HCT116 (cell line): ENCODE measurements around the gene TAF6L. TPM values are rescaled to one million over a fixed set of nuclear protein-coding genes. Genes with fewer than 3 reads are reported as not detected.
"Not testable (repeated sequence)": the region's sequence is repeated elsewhere in the genome, so short reads cannot be mapped to it uniquely, and the experiment has no call there.

Experiments used
- ATAC-seq: fragments of 200-7000 bp; cut with Tn5 transposase; 2 replicates; pipeline ENCODE4 v1.9.1; 2020; ENCODE audit warnings: mild to moderate bottlenecking, moderate library complexity
- BruUV-seq: library from RNA; stranded (reverse); fragments of 400-500 nt; replicated peaks from 2 replicates; lab custom pipeline; 2021; lab: Mats Ljungman, UMichigan
- CTCF ChIA-PET: fragments of 300-600 bp; sonication (Branson Sonifier 250); formaldehyde crosslinking; loops from one replicate; lab custom pipeline; 2021; ENCODE audit warnings: antibody characterized with exemption; lab: Charles Lee
- POLR2A ChIA-PET: fragments of 300-600, 350-600 bp; sonication (Branson Sonifier 250); formaldehyde crosslinking; loops from one replicate; lab custom pipeline; 2021; ENCODE audit warnings: antibody characterized with exemption; lab: Charles Lee
- RAD21 ChIA-PET, 2 experiments: fragments of 300-600 bp; sonication (Branson Sonifier 250); formaldehyde crosslinking; loops; one replicate each; lab custom pipeline; 2023; ENCODE audit warnings: low total read pairs in 2 of 2; ENCODE audit not compliant: uncharacterized antibody in 2 of 2, unreplicated experiment in 2 of 2, low non-redundant PET in 1 of 2; lab: Charles Lee
- DNase-seq: peaks from one replicate; pipeline ENCODE4 v3.0.0-alpha.2; 2010; ENCODE audit warnings: low read depth, low spot score
- H2AFZ ChIP-seq: fragments of 200-600 bp; shearing (Covaris generic), sonication (generic); 2 replicates; pipeline ENCODE4 v1.6.1; 2017; ENCODE audit warnings: low read depth, mixed run types, mixed read lengths, antibody characterized with exemption, low read length; ENCODE audit not compliant: poor library complexity, severe bottlenecking
- H3K27ac ChIP-seq: 2 replicates; pipeline ENCODE4 v1.5.1; 2012; ENCODE audit warnings: low read depth, low read length
- H3K27me3 ChIP-seq: fragments of 200-600 bp; sonication (generic); 2 replicates; pipeline ENCODE4 v1.6.1; 2016; ENCODE audit warnings: mixed run types, low read length, mixed read lengths; ENCODE audit not compliant: insufficient read depth
- H3K36me3 ChIP-seq, 2 experiments: fragments of 200-500 bp in 1 of 2; fragments of 200-600 bp in 1 of 2; sonication (Bioruptor generic) in 1 of 2; sonication (generic) in 1 of 2; 2 replicates each; pipeline versions ENCODE4 v1.5.1 to v1.6.1; 2014 to 2016; ENCODE audit warnings: low read length in 2 of 2, inconsistent platforms in 1 of 2, mixed read lengths in 1 of 2, mixed run types in 1 of 2; ENCODE audit not compliant: insufficient read depth in 2 of 2, control insufficient read depth in 1 of 2
- H3K4me1 ChIP-seq, 2 experiments: fragments of 200-600 bp in 1 of 2; sonication (generic) in 1 of 2; 2 replicates each; pipeline versions ENCODE4 v1.5.1 to v1.6.1; 2012 to 2017; ENCODE audit warnings: low read length in 2 of 2, inconsistent platforms in 1 of 2, mild to moderate bottlenecking in 1 of 2, mixed read lengths in 1 of 2, mixed run types in 1 of 2, moderate library complexity in 1 of 2; ENCODE audit not compliant: insufficient read depth in 2 of 2, control insufficient read depth in 1 of 2
- H3K4me2 ChIP-seq: fragments of 200-600 bp; sonication (generic); 2 replicates; pipeline ENCODE4 v1.6.1; 2017; ENCODE audit warnings: mixed run types, low read length, mixed read lengths
- H3K4me3 ChIP-seq, 2 experiments: fragments of 200-600 bp in 1 of 2; sonication (generic) in 1 of 2; replicated peaks in 1 of 2; 2 replicates each; pipeline ENCODE4 v1.5.1; 2011 to 2016; ENCODE audit warnings: low read length in 2 of 2, control low read depth in 1 of 2, low read depth in 1 of 2, mild to moderate bottlenecking in 1 of 2, mixed read lengths in 1 of 2, mixed run types in 1 of 2
- H3K79me2 ChIP-seq: fragments of 200-600 bp; sonication (generic); 2 replicates; pipeline ENCODE4 v1.6.1; 2017; ENCODE audit warnings: mild to moderate bottlenecking, mixed run types, low read length, moderate library complexity, mixed read lengths; ENCODE audit not compliant: insufficient read depth
- H3K9ac ChIP-seq: fragments of 200-600 bp; sonication (generic); 2 replicates; pipeline ENCODE4 v1.6.1; 2016; ENCODE audit warnings: low read length, mixed read lengths
- H3K9me2 ChIP-seq: fragments of 200-600 bp; sonication (generic), shearing (Covaris generic); 2 replicates; pipeline ENCODE4 v1.6.1; 2017; ENCODE audit warnings: mixed run types, mild to moderate bottlenecking, moderate library complexity; ENCODE audit not compliant: insufficient read depth
- H3K9me3 ChIP-seq, 2 experiments: fragments of 200-500 bp in 1 of 2; fragments of 200-600 bp in 1 of 2; sonication (Bioruptor generic) in 1 of 2; sonication (generic) in 1 of 2; 2 replicates each; pipeline ENCODE4 v1.6.1; 2014 to 2017; ENCODE audit warnings: low read length in 2 of 2, mixed read lengths in 2 of 2, inconsistent platforms in 1 of 2, low read depth in 1 of 2, mild to moderate bottlenecking in 1 of 2, mixed run types in 1 of 2, moderate library complexity in 1 of 2; ENCODE audit not compliant: control insufficient read depth in 1 of 2, insufficient read depth in 1 of 2
- H4K20me1 ChIP-seq: fragments of 200-600 bp; sonication (generic), shearing (Covaris generic); 2 replicates; pipeline ENCODE4 v1.6.1; 2017; ENCODE audit warnings: mixed run types, mild to moderate bottlenecking, moderate library complexity; ENCODE audit not compliant: insufficient read depth
- EGR1 ChIP-seq: IDR thresholded peaks from 2 replicates; pipeline ENCODE4 v1.6.1; 2012; ENCODE audit warnings: low read depth
- ELF1 ChIP-seq: IDR thresholded peaks from 2 replicates; pipeline ENCODE4 v1.6.1; 2012; ENCODE audit warnings: low read depth, borderline replicate concordance
- EZH2 ChIP-seq: fragments of 200-600 bp; sonication (generic); IDR thresholded peaks from 2 replicates; pipeline ENCODE4 v1.6.1; 2017; ENCODE audit warnings: antibody characterized with exemption, mixed run types
- POLR2A ChIP-seq: IDR thresholded peaks from 2 replicates; pipeline ENCODE4 v1.7.0; 2011; ENCODE audit warnings: borderline replicate concordance; ENCODE audit not compliant: insufficient read depth, insufficient read length; ENCODE audit errors: extremely low read depth
- POLR2AphosphoS5 ChIP-seq: IDR thresholded peaks from 2 replicates; pipeline ENCODE4 v1.6.1; 2011; ENCODE audit warnings: mild to moderate bottlenecking, low read depth, low read length, moderate library complexity
- TCF7L2 ChIP-seq: IDR thresholded peaks from 2 replicates; pipeline ENCODE4 v1.7.0; 2011; ENCODE audit warnings: borderline replicate concordance, inconsistent platforms; ENCODE audit not compliant: insufficient read depth, insufficient read length; ENCODE audit errors: extremely low read depth
- ZFX ChIP-seq: fragments of 450-650 bp; IDR thresholded peaks from 2 replicates; pipeline ENCODE4 v1.6.1; 2017
- ZNF274 ChIP-seq: fragments of 200-500 bp; sonication (Bioruptor generic); IDR thresholded peaks from 2 replicates; pipeline ENCODE4 v1.6.1; 2014; ENCODE audit warnings: mild to moderate bottlenecking, low read depth, low read length, inconsistent platforms
- intact Hi-C: fragments of 100-400 bp; cut with micrococcal nuclease; formaldehyde crosslinking; loops from 2 replicates; pipeline ENCODE4 v1.10.0; 2022
- total RNA-seq: library from RNA; stranded (reverse); gene quantifications from one replicate; pipeline ENCODE4 v1.2.1, GENCODE V29; 2021; ENCODE audit not compliant: unreplicated experiment
- TF ChIP-seq, protein P1 (sequence below), 3 experiments: fragments of 200-600 bp in 1 of 3; sonication (generic) in 1 of 3; IDR thresholded peaks in 2 of 3; conservative IDR thresholded peaks in 1 of 3; 2 replicates each; pipeline ENCODE4 v1.5.1; 2012 to 2017; ENCODE audit warnings: low read depth in 2 of 3, low read length in 2 of 3, antibody characterized with exemption in 1 of 3, borderline replicate concordance in 1 of 3, control low read depth in 1 of 3, mild to moderate bottlenecking in 1 of 3, mixed read lengths in 1 of 3, mixed run types in 1 of 3, moderate library complexity in 1 of 3; ENCODE audit not compliant: insufficient read depth in 1 of 3

TAF6L gene
- total RNA-seq, 1 experiment from 2014 or later = 24.2 TPM

DNA sequence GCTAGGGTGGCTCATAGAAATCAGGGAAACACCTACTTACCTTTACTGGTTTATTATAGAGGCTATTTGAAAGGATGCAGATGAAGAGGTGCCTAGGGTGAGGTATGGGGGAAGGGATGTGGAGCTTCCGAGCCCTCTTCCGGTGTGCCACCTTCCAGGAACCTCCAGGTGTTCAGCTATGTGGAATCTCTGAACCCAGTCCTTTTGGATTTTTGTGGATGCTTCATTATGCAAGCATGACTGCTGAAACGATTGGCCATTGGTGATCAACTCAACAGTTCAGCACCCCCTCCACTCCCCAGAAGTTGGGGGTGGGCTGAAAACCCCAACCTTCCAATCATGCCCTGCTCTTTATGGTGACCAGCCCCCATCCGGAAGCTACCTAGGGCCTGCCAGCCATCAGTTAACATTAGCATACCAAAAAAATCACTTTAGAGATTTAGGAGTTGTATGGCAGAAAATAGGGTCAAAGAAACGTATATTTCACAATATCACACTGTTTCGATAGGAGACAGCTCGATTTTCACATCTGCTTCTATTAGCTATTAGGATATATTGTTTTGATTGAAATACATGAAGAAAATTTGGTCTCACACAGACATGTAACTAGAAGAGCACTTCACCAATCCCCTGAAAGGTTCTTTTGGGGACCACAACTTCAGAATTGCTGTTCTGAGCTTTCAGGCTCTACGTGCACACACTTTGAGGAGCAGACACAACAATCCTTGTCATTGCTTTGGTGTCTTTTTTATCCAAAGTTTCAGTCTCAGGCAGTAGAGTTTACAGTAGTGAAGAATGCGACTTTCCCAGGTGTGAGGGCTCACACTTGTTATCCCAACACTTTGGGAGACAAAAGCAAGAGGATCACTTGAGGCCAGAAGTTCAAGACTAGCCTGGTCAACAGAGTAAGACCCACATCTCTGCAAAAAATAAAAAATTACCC, 13.1 kb upstream of the TAF6L start:
- H3K9me3 ChIP-seq = no peaks in the 10 kb centered on the region
- H3K9me2 ChIP-seq = no peaks in the 10 kb centered on the region
- no peak overlapping the region for H3K4me2 ChIP-seq
- no peaks in the 10 kb centered on the region for H4K20me1 ChIP-seq
- POLR2A ChIA-PET = no interaction called here
- BruUV-seq = no TSS peak
- DNase-seq (no peak), ATAC-seq (no peak)
- RAD21 ChIA-PET = no interaction called here
- intact Hi-C loops = no loop called here
- TF ChIP-seq EGR1 (no peak), POLR2A (no peak), TCF7L2 (no peak), POLR2AphosphoS5 (no peak), ZFX (no peak), ELF1 (no peak), EZH2 (no peak), ZNF274 (no peak)
- TF ChIP-seq, protein P1, sequence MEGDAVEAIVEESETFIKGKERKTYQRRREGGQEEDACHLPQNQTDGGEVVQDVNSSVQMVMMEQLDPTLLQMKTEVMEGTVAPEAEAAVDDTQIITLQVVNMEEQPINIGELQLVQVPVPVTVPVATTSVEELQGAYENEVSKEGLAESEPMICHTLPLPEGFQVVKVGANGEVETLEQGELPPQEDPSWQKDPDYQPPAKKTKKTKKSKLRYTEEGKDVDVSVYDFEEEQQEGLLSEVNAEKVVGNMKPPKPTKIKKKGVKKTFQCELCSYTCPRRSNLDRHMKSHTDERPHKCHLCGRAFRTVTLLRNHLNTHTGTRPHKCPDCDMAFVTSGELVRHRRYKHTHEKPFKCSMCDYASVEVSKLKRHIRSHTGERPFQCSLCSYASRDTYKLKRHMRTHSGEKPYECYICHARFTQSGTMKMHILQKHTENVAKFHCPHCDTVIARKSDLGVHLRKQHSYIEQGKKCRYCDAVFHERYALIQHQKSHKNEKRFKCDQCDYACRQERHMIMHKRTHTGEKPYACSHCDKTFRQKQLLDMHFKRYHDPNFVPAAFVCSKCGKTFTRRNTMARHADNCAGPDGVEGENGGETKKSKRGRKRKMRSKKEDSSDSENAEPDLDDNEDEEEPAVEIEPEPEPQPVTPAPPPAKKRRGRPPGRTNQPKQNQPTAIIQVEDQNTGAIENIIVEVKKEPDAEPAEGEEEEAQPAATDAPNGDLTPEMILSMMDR (IDR thresholded peaks at IDR 0.05 in 2 of 3, conservative IDR thresholded peaks at IDR 0.05 in 1 of 3; ENCODE audit: borderline replicate concordance in 1 of 3, insufficient read depth in 1 of 3, low read depth in 2 of 3, low read length in 2 of 3) = no peak
- no peak overlapping the region for H2AFZ ChIP-seq
- H3K4me1 ChIP-seq = peaks cover 14 to 31% of the 10 kb centered on the region in 2 experiments
- no peaks in the 10 kb centered on the region for H3K27me3 ChIP-seq
- H3K4me3 ChIP-seq = no peak overlapping the region
- CTCF ChIA-PET = interaction anchor here (1.4 kb wide), 1 partner anchor 28 kb away, joined by 4 read pairs; no protein-coding TSS in a partner anchor
- no peak overlapping the region for H3K9ac ChIP-seq
- no peak overlapping the region for H3K27ac ChIP-seq
- H3K79me2 ChIP-seq = peaks cover 15% of the 10 kb centered on the region
- peaks cover 0 to 4% of the 10 kb centered on the region in 2 experiments; a peak in 1 of 4 replicates for H3K36me3 ChIP-seq

DNA sequence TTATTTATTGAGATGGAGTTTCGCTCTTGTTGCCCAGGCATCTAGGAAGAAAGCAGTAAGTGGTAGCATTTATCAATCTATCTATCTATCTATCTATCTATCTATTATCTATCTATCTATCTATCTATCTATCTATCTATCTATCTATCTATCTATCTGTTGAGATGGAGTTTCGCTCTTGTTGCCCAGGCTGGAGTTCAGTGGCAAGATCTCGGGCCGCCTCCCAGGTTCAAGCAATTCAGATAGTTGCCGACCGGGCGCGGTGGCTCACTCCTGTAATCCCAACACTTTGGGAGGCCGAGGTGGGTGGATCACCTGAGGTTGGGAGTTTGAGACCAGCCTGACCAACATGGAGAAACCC, 10.3 kb upstream of the TAF6L start:
- not testable (repeated sequence) for H3K27me3 ChIP-seq, H3K9me3 ChIP-seq, DNase-seq, H4K20me1 ChIP-seq, H3K9me2 ChIP-seq, H2AFZ ChIP-seq
- H3K79me2 ChIP-seq = peaks cover 15% of the 10 kb centered on the region
- ChIA-PET POLR2A (interaction anchor here (0.9 to 1.5 kb wide), 11 partner anchors 9 to 187 kb away, joined by 3 to 15 read pairs (median 4); partner anchors contain the start of genes B3GAT3, C11orf98, CSKMT and EEF1G), RAD21 (interaction anchor here in 1 of 2 experiments (0.7 kb wide), 1 partner anchor 36 kb away, joined by 4 read pairs; no protein-coding TSS in a partner anchor), CTCF (interaction anchor here (0.9 to 2.3 kb wide), 3 partner anchors 9 to 336 kb away, joined by 5 to 13 read pairs (median 6); partner anchors contain the start of gene TMEM179B)
- H3K4me1 ChIP-seq = peaks cover 12 to 15% of the 10 kb centered on the region in 2 experiments
- H3K36me3 ChIP-seq = peaks cover 4 to 10% of the 10 kb centered on the region in 2 experiments; a peak in 2 of 4 replicates
- peak overlapping the region; percentile 94 for H3K4me2 ChIP-seq
- TSS peak; percentile 85 for BruUV-seq
- ATAC-seq = peak; percentile 61
- intact Hi-C loops = loop anchor here (1.0 to 10.0 kb wide), 3 partner anchors 10 to 86 kb away; partner anchors contain the start of genes HNRNPUL2, LBHD1, TAF6L and TTC9C
- peak overlapping the region; percentile 30 to 94 for H3K4me3 ChIP-seq
- peak overlapping the region; percentile 90; the same call in 1 of the 2 replicates for H3K9ac ChIP-seq
- H3K27ac ChIP-seq = peak overlapping the region; percentile 45; the same call in 1 of the 2 replicates
